ENCODE measurements around the gene NMT1.

- no peak for TF ChIP-seq POLR2AphosphoS5 (IDR thresholded peaks at IDR 0.05)
- no peak for TF ChIP-seq CTCF (IDR thresholded peaks at IDR 0.05)
These were observed 54.0 kb downstream of the NMT1 start for GRCh38 chr17:45115015-45115625.

Measured in upper lobe of left lung (tissue), 4 donors.